Cardiac fibroblast (primary cell): ENCODE measurements around the gene REPS1.

ENCODE experiments used
- DNase-seq, 2 donors: peaks; one replicate each; pipeline versions ENCODE4 v3.0.0 to v3.0.0-alpha.2; 2010; ENCODE audit warnings: low read depth in 2 of 2
- H3K4me3 ChIP-seq, 2 donors: replicated peaks in 1 of 2; 1 replicate in 1 of 2; 2 replicates in 1 of 2; pipeline ENCODE4 v1.5.1; 2011; ENCODE audit warnings: low read depth in 2 of 2, low read length in 2 of 2, mild to moderate bottlenecking in 2 of 2, moderate library complexity in 1 of 2
- TF ChIP-seq, protein P1 (sequence below): IDR thresholded peaks from one replicate; pipeline ENCODE4 v1.5.1; 2011; ENCODE audit warnings: low read depth, mild to moderate bottlenecking, low read length, inconsistent platforms

The REPS1 gene, protein sequence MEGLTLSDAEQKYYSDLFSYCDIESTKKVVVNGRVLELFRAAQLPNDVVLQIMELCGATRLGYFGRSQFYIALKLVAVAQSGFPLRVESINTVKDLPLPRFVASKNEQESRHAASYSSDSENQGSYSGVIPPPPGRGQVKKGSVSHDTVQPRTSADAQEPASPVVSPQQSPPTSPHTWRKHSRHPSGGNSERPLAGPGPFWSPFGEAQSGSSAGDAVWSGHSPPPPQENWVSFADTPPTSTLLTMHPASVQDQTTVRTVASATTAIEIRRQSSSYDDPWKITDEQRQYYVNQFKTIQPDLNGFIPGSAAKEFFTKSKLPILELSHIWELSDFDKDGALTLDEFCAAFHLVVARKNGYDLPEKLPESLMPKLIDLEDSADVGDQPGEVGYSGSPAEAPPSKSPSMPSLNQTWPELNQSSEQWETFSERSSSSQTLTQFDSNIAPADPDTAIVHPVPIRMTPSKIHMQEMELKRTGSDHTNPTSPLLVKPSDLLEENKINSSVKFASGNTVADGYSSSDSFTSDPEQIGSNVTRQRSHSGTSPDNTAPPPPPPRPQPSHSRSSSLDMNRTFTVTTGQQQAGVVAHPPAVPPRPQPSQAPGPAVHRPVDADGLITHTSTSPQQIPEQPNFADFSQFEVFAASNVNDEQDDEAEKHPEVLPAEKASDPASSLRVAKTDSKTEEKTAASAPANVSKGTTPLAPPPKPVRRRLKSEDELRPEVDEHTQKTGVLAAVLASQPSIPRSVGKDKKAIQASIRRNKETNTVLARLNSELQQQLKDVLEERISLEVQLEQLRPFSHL

DNA sequence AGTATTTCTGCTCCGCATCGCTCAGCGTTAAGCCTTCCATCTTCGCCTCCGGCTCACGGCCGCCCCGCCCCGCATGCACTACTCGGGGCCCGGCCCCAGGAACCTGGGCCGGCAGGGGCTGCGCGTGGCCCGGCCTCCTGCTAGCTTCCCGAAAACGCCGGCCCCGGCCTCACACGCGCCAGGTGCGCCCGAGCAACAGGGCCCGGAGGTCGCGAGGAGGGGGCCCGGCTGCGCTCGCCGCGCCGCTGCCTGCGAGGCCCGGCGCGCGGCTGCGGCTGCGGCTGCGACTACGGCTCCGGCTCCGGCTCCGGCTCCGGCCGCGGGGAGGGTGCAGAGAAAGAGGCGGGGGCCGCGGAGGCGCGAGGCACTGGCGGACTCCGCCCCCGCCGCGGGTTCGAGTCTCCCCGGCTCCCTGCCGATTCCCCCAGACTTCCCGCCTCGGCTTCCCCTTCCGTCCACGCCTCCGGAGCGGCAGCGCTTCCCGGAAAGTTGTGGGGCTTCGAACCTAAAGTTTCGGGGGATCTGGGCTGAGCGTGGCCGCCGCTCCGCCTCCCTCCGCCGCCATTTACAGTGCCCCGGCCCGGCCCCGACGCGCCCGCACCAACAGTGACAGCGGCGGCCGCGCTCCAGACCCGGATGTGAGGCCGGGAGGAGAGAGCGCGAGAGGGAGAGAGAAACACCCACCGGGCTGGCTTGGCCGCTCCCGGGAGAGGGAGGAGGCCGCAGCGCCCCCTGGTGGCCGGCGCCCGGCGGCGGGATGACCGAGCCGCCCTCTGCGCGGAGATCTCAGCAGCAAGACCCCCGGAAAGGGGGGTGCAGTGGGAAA, at the start of gene REPS1:
TSS of gene REPS1 (minus strand) at position 611 of the 826 bp plus-strand sequence. CDS start at position 40, 571 bp downstream.
- TF ChIP-seq, protein P1, sequence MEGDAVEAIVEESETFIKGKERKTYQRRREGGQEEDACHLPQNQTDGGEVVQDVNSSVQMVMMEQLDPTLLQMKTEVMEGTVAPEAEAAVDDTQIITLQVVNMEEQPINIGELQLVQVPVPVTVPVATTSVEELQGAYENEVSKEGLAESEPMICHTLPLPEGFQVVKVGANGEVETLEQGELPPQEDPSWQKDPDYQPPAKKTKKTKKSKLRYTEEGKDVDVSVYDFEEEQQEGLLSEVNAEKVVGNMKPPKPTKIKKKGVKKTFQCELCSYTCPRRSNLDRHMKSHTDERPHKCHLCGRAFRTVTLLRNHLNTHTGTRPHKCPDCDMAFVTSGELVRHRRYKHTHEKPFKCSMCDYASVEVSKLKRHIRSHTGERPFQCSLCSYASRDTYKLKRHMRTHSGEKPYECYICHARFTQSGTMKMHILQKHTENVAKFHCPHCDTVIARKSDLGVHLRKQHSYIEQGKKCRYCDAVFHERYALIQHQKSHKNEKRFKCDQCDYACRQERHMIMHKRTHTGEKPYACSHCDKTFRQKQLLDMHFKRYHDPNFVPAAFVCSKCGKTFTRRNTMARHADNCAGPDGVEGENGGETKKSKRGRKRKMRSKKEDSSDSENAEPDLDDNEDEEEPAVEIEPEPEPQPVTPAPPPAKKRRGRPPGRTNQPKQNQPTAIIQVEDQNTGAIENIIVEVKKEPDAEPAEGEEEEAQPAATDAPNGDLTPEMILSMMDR, result peak; percentile 57
- peak within 1 kb of the TSS; percentile 90 to 92 for H3K4me3 ChIP-seq
- DNase-seq, result peak; percentile 89 to 92

DNA sequence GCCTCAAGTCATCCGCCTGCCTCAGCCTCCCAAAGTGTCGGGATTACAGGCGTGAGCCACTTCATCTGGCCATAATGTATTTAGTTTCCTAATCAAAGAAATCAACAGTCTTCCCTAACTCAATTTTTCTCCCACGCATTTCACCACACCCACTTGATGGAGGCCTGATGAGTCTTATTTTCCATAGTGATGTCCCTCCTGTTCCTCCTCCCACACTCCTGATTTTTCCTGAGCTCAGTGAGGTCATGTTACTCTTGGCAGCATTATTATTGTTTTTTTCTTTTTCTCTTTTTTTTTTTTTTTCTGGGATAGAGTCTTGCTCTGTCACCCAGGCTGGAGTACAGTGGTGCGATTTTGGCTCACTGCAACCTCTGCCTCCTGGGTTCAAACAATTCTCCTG, 49.4 kb upstream of the REPS1 start:
- TF ChIP-seq, protein P1, result no peak
- DNase-seq, result peak; percentile 90
- H3K4me3 ChIP-seq, result no peak overlapping the region

DNA sequence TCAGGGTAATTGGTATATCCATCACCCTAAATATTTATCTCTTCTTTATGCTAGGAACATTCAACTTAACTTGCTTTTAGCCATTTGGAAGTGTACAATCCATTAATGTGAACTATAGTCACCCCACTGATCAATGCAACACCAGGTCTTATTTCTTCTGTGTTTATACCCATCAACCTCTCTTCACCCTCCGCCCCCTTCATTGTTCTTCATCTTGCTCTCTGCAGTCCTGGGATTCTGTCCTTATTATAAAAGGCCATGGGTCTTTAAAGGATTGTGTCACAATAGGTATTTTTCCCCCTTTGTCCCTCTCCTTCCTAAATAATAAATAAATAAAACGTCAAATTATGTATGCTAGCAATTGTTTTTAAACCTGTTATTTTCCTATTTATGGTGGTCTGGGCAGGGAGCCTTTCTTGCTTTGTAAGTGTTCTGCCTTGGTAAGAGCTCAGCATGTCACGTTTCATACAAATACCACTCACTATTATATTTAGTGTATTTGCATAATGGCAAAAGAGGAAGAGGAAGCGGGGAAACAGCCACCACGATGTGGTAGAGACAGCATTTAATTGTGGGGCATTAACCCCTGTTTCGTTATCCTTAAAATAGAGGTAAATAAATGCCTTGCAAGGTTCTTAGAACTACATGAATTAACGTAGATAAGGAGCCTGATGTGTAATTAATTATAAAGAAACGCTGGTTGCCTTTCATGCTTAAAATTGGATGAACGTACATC, 42.3 kb upstream of the REPS1 start:
- TF ChIP-seq, protein P1, result no peak
- DNase-seq, result peak in 1 of 2 donors; percentile 3
- H3K4me3 ChIP-seq, result peak overlapping the region; percentile 86 to 89

DNA sequence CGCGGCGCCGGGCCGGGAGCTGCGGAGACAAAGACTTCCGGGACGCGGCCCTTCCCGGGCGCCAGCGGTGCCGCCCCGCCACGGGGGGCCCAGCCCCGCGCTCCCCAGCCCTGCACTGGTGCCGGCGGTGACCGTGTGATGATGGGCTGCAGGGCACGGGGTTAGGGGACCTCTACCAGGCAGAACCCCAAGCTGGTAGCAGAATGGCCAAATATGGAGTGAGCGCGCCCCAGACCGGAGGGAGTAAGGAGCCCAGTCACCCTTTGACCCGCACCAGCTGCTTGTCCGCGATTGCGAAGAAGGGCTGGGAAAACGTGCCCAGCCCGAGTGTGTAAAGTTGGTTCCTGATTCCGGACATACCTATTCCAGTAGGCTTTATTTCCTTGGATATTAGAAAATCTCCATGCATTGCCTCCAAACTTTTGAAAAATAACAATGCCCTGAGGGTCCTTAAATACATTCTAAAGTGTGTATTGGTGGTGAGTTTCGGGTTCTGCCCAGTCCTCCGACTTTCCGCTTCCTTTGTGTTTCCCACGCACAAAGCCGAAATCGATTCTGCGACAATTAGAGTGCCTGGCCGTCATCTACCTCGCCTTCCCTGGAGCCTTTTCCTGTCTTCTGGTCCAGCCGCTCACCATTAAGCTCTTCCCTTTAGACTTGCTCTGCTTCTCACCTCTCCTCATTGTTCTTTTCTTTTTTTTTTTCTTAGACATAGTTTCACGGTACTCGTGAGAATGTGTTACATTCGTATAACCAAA, 41.6 kb upstream of the REPS1 start:
- DNase-seq, result peak; percentile 63 to 79
- TF ChIP-seq, protein P1, result no peak
- H3K4me3 ChIP-seq, result peak overlapping the region; percentile 86 to 89

DNA sequence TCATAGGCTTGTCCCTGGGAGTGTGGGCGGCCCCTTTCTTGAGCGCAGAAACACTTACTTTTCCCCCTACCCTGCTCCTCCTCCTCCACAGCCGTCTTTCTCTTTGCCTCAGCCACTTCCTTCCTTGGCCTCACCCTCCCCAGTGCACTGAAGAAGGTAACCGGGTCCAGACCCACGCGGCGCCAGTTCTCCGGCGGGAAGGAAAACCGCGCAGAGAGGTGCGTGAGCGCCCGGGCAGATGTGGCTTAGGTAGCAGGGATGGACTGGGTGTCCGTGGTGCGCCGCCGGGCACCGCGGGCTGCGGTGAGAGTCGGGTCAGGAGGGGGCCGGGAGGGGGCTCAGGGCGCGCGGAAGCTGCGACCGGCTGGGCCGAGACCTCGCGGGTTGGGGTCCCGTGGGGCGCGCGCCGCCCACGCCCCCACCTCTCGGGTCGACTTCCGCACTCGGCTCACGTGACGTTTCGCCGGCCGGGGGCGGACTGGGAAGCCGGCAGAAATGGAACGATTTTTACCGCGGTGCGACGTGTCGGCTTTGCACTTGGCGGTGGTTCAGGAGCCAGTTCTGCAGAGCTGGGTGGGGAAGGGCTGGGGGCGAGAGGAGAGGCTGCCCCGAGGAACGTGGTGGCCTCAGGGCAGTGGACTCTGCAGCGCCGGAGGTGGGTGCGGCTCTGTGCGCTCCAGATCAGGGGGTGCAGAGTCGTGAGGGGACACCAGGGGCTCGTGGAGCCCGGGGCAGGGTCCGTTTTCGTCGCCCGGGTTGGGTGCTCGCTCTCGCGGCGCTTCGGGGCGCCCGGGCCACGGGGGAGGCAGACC, 40.8 kb upstream of the REPS1 start, which contains the start of gene ABRACL:
TSS of gene ABRACL (plus strand) at position 88 of the 812 bp plus-strand sequence. CDS start 5,416 bp downstream, outside the sequence.
- DNase-seq, result peak; percentile 66 to 73
- TF ChIP-seq, protein P1, result no peak
- peak within 1 kb of the TSS; percentile 86 to 89 for H3K4me3 ChIP-seq
